Measurements from ENCODE around the gene MYMX.

The MYMX gene

DNA sequence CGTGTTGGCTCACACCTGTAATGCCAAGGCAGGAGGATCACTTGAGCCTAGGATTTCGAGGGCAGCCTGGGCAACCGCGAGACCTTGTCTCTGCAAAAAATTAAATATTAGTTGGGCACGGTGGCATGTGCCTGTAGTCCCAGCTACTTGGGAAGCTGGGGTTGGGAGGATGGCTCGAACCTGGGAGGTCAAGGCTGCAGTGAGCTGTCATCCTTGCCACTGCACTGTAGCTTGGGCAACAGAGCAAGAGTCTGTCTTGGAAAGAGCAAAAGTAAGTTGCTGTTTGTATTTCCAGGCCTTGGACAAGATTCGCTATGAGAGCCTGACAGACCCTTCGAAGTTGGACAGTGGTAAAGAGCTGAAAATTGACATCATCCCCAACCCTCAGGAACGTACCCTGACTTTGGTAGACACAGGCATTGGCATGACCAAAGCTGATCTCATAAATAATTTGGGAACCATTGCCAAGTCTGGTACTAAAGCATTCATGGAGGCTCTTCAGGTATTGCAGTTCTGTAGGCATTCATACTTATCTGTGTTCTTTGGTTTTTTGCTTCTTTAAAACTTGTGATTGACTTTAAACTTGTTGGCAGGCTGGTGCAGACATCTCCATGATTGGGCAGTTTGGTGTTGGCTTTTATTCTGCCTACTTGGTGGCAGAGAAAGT is 32.5 kb downstream of the MYMX start:
- no peak for DNase-seq (ENCODE audit: insufficient read length, low spot score)
- no peak for FAIRE-seq

DNA sequence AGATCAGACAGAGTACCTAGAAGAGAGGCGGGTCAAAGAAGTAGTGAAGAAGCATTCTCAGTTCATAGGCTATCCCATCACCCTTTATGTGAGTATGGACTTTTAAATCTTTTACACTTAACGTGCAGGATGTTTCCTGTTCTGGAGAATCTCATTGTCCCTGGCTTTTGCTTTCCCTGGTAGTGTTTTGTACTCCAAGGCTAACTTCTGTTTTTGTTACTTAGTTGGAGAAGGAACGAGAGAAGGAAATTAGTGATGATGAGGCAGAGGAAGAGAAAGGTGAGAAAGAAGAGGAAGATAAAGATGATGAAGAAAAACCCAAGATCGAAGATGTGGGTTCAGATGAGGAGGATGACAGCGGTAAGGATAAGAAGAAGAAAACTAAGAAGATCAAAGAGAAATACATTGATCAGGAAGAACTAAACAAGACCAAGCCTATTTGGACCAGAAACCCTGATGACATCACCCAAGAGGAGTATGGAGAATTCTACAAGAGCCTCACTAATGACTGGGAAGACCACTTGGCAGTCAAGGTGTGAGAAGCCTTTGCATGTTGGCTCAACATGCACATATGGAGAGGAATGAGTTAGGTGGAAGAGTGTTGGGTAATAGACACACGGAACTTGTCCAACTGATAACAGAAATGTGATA is 33.5 kb downstream of the MYMX start:
- FAIRE-seq (no peak), DNase-seq (ENCODE audit: insufficient read length, low spot score) (no peak)

DNA sequence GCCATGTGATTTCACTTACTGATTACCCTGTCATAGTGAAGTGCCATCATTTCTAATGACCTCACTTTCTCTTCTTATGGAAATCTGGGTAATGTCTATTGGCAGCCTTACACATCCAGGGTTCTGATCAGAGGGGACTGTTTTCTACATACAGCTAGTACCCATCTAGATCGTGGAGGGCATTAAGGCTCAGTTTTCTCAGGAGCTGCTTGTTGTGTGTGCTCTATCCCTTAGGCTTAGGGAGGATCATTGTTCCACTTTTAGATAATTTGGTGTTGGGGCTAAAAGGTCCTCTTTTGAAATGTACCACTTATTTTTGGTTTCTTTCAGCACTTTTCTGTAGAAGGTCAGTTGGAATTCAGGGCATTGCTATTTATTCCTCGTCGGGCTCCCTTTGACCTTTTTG is 34.0 kb downstream of the MYMX start:
- DNase-seq (ENCODE audit: insufficient read length, low spot score) (no peak), FAIRE-seq (no peak)

GRCh38 chr6:44251576-44252524 is 35.1 kb downstream of the MYMX start:
- FAIRE-seq = no peak
- no peak for DNase-seq (ENCODE audit: insufficient read length, low spot score)

- FAIRE-seq = no peak
- no peak for DNase-seq (ENCODE audit: insufficient read length, low spot score)
Observed at GRCh38 chr6:44253307-44254101, 36.8 kb downstream of the MYMX start.

- FAIRE-seq (no peak), DNase-seq (ENCODE audit: insufficient read length, low spot score) (no peak)
Observed at GRCh38 chr6:44254191-44255104, 37.7 kb downstream of the MYMX start.

DNA sequence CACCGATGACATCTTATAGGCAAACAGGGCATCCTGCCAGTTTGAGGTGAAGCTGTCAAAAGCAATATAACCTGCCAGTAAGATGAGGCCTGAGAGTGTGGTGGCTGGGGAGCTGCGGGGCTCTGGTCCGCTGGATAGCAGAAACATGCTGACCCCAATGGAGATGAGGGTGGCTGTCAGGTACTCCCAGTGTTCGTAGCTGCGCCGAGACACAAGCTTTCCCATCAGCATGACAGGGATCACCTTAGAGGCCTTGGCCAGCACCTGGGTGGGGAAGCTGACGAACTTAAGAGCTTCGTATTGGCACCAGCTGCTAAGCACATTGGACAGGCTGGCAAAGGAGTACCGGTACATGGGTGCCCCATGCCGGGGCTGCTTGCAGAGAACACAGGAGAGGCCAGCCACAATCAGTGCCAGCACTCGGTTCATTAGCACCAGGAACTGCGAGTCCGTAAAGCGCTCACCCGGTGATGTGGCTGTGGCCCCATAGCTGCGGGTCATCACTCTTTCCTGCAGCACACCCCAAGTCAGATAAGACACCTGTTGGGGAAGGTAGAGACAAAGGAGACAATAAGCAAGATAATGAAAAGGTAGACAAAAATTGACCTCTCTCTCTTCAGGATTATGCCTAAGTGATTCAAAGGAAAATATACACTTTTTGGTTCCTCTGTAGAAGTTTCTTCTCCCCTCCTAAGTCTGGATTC is 38.5 kb downstream of the MYMX start:
- DNase-seq (ENCODE audit: insufficient read length, low spot score) (no peak), FAIRE-seq (no peak)

DNA sequence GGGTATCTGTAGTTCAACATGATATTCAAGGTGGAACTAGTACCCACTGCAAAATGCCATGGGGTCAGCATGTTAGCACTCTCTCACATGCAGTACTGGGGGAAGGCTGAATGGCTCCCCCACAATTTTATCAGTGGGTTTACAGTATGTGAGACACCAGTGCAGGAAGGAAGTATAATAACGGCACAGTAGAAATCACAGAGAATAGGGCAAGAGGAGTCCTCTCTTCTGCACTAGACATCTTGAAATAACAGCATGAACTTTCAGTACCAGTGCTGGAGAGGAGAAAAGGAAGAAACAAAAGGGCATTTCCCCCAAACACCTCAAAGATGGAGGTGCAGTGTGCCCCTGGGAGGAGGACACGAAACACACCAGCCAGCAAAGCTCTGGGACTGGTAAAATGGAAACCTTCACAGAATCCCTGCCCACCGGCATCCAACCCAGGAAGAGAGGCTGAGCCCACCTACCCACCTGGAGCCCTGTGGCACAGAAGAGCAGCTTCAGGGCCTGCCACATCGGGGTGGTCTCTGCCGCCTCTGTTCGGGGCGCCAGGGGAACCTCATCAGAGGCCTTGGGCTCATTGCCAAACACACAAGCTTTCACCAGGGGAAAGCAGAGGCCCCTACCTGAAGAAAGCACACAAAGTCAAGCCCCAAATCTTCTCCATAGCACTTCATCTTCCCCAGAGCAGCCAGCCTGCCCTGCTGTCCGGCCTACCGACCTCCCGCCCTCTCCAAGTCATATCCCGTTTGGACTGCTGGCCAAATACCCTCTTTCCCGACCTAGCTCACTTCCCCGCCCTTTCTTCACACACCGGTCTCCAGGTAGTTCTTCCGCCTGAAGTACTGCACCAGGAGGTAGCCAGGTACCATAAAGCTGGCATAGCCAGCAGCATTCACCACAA is 39.4 kb downstream of the MYMX start:
- FAIRE-seq = no peak
- no peak for DNase-seq (ENCODE audit: insufficient read length, low spot score)

DNA sequence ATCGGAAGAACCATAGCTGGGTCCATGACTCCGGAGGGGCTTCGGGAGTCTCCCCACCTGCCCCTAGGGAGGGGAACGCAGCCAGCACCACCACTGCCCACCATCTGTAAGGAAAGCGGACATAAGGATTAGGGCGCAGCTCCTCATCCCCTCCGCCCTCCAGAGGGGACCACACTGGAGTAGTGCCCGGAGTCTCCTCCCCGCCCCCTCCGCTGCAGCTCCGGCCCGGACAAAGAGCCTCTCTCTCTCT is 40.0 kb downstream of the MYMX start:
- DNase-seq (ENCODE audit: insufficient read length, low spot score) = no peak
- FAIRE-seq = no peak

DNA sequence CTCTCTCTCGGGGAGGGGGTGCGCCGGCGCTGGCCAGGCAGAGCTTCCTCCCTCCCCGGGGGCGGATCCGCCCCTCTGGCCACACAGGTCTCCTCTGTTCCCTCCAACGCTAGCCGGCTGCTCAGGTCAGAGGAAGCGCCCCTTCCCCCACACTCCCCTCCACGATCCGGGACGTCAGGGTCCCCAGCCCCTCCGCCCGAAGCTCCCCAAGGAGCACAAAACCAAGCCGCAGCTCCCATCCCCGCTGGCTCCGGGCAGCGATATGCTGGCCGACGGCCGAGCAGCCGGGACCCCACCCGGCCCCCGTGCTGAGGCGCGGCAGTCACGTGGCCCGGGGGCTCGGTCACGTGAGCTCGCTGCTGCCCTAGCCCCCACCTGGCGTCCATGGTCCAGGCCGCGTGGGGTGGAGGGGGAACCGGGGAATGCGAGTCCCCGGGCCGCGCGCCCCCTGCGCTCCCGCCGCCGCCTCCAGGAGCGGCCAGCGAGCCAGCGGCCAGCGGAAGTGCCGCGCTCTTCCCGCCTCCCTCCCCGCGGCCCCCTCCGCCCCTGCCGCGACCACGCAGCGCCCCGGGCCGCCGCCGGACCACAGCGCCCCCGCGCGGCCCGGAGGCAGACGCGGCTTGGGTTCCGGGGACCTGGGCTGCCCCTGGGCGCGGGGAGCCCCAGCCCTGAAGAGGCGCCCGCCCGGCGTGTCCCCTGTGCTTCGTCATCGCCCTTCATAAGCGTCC is 40.5 kb downstream of the MYMX start, which contains the start of gene SLC35B2:
Gene SLC35B2 (minus strand): TSS at position 504 of the 728 bp plus-strand sequence. CDS start 118 bp downstream, at position 386.
- FAIRE-seq (peak; percentile 33), DNase-seq (ENCODE audit: insufficient read length, low spot score) (peak; percentile 75)

DNA sequence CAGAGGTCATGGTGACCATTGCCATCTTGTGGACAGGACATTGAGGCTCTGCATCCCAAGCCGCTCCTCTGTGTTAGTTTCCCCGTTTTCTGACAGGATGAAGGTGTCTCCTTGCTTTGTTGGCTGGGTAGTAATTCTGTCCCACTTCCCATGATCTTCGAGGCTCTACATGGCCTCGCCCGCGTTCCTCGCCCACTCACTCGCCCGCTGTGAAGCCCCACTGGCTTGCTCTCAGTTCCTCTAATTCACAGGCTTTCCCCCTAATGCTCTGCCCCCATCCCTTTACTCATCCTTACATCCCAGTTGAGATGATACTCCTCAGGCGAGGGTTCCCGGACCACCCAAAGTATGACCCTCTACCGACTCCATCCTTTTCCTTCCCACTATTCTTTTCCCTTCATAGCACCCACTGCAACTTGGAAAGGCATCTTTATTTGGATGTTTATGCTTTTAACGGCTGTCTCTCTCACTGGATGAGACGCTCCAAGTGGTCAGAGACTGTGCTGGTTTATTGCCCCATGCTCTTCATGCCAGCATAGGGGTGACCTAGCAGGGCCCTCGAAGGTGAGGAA is 41.1 kb downstream of the MYMX start:
- no peak for FAIRE-seq
- no peak for DNase-seq (ENCODE audit: insufficient read length, low spot score)

- DNase-seq (ENCODE audit: insufficient read length, low spot score) = no peak
- no peak for FAIRE-seq
Observed at GRCh38 chr6:44258325-44258863, 41.7 kb downstream of the MYMX start.

DNA sequence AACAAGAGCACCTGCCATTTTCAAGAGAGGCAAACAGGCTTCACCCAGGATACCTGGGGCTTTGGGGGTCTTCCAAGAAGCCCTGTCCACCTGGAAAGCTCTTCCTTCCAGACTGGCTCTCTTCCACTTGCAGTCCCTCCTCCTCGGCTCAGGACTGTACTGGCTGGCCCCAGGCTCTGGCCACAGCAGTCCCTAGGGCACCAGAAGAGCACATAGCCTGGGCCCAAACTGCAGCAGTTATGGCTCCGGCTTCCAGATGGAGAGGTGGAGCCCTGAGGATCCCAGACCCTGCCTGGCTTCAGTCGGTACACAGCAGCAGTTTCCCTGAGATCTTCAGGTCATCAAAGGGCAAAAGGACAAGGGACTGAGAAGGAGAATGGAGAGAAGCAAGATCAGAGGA is 42.2 kb downstream of the MYMX start:
- DNase-seq (ENCODE audit: insufficient read length, low spot score) (no peak), FAIRE-seq (no peak)

DNA sequence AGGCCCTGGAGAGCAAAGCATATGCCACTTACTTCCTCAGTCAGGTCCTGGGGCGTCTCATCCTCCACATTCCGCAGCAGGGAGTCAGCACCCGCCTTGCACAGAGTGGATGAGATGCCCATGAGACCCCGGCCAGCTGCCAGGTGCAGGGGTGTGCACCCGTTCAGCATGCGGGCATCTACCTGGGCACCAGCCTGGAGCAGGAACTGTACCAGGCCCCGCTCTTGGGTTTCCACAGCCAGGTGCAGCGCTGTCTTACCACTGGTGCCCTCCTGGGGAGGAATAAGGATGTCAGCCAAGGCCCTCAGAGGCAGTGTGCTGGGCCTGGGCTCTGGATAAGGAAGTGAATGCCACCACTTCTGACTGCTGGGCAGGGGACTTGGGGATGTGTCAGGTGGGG is 43.3 kb downstream of the MYMX start:
- FAIRE-seq = no peak
- no peak for DNase-seq (ENCODE audit: insufficient read length, low spot score)

DNA sequence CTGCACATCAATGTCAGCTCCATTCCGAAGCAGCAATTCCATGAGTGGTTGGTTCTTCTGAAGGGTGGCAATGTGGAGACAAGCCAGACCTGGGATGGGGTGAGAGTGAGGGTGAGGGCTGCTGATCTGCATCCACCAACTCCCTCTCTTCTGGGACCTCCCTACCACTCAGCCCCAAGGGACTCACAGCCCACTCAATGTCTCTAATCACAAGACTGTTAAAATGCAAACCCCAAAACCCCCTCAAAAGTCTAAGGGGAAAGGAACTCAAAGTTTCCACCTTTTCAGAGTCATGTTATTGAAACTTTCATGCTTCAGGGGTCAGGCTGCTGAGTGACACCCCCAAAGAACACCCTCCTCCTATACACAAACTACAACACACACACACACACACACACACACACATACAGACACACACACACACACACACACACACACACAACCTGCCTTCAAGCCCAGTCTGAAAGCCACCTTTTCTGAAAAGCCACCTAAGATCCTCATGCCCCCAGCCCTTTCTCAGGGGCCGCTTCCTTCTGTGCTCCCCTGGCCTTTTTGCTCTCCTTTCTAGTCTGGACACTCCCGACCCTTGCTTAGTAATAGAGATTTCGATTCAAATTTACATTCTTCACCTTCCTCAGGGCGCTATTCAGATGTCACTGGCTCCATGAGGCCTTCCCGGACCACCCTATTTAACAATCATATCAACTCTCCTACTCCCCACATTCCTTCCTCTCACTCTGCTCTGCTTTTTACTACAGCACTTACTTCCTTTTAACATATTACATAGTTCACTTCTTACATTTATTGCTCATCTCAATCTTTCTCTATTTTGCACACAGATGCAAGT is 43.9 kb downstream of the MYMX start:
- no peak for DNase-seq (ENCODE audit: insufficient read length, low spot score)
- no peak for FAIRE-seq

- no peak for DNase-seq (ENCODE audit: insufficient read length, low spot score)
- no peak for FAIRE-seq
Observed at GRCh38 chr6:44261581-44261980, 44.9 kb downstream of the MYMX start.
